ENCODE measurements around the gene TMEM14C.

GRCh38 chr6:10722820-10723566, at the start of gene TMEM14C:
- TF ChIP-seq GATA2 (IDR thresholded peaks at IDR 0.05; ENCODE audit: low read depth, low read length) = no peak
- TF ChIP-seq GATA3 (IDR thresholded peaks at IDR 0.05; ENCODE audit: low read depth, low read length) = no peak

Measured in SH-SY5Y (cell line).